Thyroid gland (tissue), 4 donors: ENCODE measurements around the gene MYO18A. TPM values are rescaled to one million over a fixed set of nuclear protein-coding genes. Genes with fewer than 3 reads are reported as not detected.

ENCODE experiments used
- DNase-seq, 2 donors: peaks; one replicate each; pipeline ENCODE4 v3.0.0-alpha.2; 2019
- H3K27ac ChIP-seq, 3 donors: fragments of 200-600 bp; sonication (generic); 1 replicate in 2 of 3; 2 replicates in 1 of 3; pipeline ENCODE4 v1.5.1; 2016 to 2019; ENCODE audit warnings: mild to moderate bottlenecking in 1 of 3, moderate library complexity in 1 of 3
- H3K27me3 ChIP-seq: fragments of 200-600 bp; sonication (generic); one replicate; pipeline ENCODE4 v1.5.1; 2019
- H3K36me3 ChIP-seq, 2 donors: fragments of 200-600 bp; sonication (generic); one replicate each; pipeline ENCODE4 v1.5.1; 2016 to 2019
- H3K4me1 ChIP-seq, 2 donors: fragments of 200-600 bp; sonication (generic); one replicate each; pipeline ENCODE4 v1.5.1; 2017 to 2019
- H3K4me3 ChIP-seq, 3 donors: fragments of 200-600 bp; sonication (generic); replicated peaks in 1 of 3; 1 replicate in 2 of 3; 2 replicates in 1 of 3; pipeline ENCODE4 v1.5.1; 2016; ENCODE audit warnings: mild to moderate bottlenecking in 1 of 3
- H3K9me3 ChIP-seq: fragments of 200-600 bp; sonication (generic); one replicate; pipeline ENCODE4 v1.5.1; 2017
- POLR2A ChIP-seq, 2 donors: fragments of 450-650 bp; IDR thresholded peaks; one replicate each; pipeline ENCODE4 v1.6.1; 2017; ENCODE audit warnings: antibody characterized with exemption in 2 of 2, mild to moderate bottlenecking in 2 of 2, moderate library complexity in 1 of 2
- WGBS, 2 donors: methylation state at CpG; one replicate each; pipeline ENCODE4 v1.1.5; 2017; 5-methylcytosine and 5-hydroxymethylcytosine counted together
- intact Hi-C: fragments of 100-400 bp; cut with DNase I; formaldehyde crosslinking; loops from one replicate; pipeline ENCODE4 v1.15.1; 2023
- total RNA-seq, 4 donors: library from RNA; depleted of rRNA; stranded (reverse); fragments of >200 nt; gene quantifications; one replicate each; pipeline ENCODE4 v1.2.3, GENCODE V29; 2016
- TF ChIP-seq, protein P1 (sequence below), 6 experiments: fragments of 200-600 bp in 3 of 6; fragments of 450-650 bp in 3 of 6; sonication (generic) in 3 of 6; IDR thresholded peaks; one replicate each; pipeline ENCODE4 v1.5.1; 2016 to 2019; ENCODE audit warnings: antibody characterized with exemption in 6 of 6, mild to moderate bottlenecking in 2 of 6, inconsistent platforms in 1 of 6, moderate library complexity in 1 of 6

The MYO18A gene
- total RNA-seq, 4 donors from 2014 or later: 32.1 to 49.8 (median 40.6) TPM

DNA sequence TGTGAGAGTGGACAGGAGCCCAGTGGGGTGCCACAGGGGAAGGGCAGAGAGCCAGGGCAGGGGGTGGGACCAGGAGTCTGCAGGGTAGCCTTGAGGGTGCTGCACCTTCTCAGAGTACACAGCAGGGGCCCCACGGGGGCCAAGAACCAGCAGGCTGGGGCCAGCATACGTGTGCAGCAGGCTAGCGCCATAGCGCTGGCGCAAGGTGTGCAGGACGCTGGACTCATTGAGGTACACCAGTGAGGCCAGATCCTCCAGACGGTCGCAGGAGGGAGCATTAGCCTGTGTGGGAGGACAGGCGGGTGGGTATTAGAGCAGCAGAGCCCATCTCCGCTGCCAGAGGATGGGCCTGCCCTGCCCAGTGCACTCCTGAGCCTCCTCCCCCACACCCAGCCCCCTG is 58.8 kb downstream of the MYO18A start:
- intact Hi-C loops: no loop called here
- 95 to 98% methylated on average over 8 to 10 of the region's 10 CpGs for WGBS, 2 donors
- no peak overlapping the region for H3K4me3 ChIP-seq

GRCh38 chr17:29120433-29120832 is 59.8 kb downstream of the MYO18A start:
- H3K4me1 ChIP-seq: peaks cover 0 to 11% of the 10 kb centered on the region in 2 donors
- no peak overlapping the region for H3K4me3 ChIP-seq
- TF ChIP-seq, protein P1, sequence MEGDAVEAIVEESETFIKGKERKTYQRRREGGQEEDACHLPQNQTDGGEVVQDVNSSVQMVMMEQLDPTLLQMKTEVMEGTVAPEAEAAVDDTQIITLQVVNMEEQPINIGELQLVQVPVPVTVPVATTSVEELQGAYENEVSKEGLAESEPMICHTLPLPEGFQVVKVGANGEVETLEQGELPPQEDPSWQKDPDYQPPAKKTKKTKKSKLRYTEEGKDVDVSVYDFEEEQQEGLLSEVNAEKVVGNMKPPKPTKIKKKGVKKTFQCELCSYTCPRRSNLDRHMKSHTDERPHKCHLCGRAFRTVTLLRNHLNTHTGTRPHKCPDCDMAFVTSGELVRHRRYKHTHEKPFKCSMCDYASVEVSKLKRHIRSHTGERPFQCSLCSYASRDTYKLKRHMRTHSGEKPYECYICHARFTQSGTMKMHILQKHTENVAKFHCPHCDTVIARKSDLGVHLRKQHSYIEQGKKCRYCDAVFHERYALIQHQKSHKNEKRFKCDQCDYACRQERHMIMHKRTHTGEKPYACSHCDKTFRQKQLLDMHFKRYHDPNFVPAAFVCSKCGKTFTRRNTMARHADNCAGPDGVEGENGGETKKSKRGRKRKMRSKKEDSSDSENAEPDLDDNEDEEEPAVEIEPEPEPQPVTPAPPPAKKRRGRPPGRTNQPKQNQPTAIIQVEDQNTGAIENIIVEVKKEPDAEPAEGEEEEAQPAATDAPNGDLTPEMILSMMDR (IDR thresholded peaks at IDR 0.05): no peak
- TF ChIP-seq POLR2A (IDR thresholded peaks at IDR 0.05): no peak
- H3K27ac ChIP-seq: no peak overlapping the region
- H3K36me3 ChIP-seq: peaks cover 26 to 36% of the 10 kb centered on the region in 2 donors
- WGBS, 2 donors: 90 to 94% methylated on average over 2 of the region's 2 CpGs
- intact Hi-C loops: no loop called here
- DNase-seq: no peak
- H3K9me3 ChIP-seq: no peaks in the 10 kb centered on the region
- H3K27me3 ChIP-seq: no peaks in the 10 kb centered on the region

More for the DNA sequence above, 58.8 kb downstream of the MYO18A start:
- no peaks in the 10 kb centered on the region for H3K9me3 ChIP-seq
- H3K4me1 ChIP-seq: peaks cover 0 to 11% of the 10 kb centered on the region in 2 donors
- TF ChIP-seq POLR2A (IDR thresholded peaks at IDR 0.05): no peak
- TF ChIP-seq, protein P1 (IDR thresholded peaks at IDR 0.05): no peak
- peaks cover 26 to 36% of the 10 kb centered on the region in 2 donors for H3K36me3 ChIP-seq
- H3K27me3 ChIP-seq: no peaks in the 10 kb centered on the region
- no peak overlapping the region for H3K27ac ChIP-seq
- DNase-seq: no peak

- no peak for TF ChIP-seq POLR2A (IDR thresholded peaks at IDR 0.05)
- TF ChIP-seq, protein P1 (IDR thresholded peaks at IDR 0.05): no peak
- H3K4me3 ChIP-seq: no peak overlapping the region
- no peaks in the 10 kb centered on the region for H3K9me3 ChIP-seq
- H3K27ac ChIP-seq: no peak overlapping the region
- no peak for DNase-seq
- peaks cover 26 to 43% of the 10 kb centered on the region in 2 donors for H3K36me3 ChIP-seq
- peaks cover 0 to under 1% of the 10 kb centered on the region in 2 donors for H3K4me1 ChIP-seq
- intact Hi-C loops: no loop called here
- WGBS, 2 donors: 96 to 97% methylated on average over 6 of the region's 6 CpGs
- no peaks in the 10 kb centered on the region for H3K27me3 ChIP-seq
Measured at GRCh38 chr17:29119265-29119664, 60.9 kb downstream of the MYO18A start.

- intact Hi-C loops: no loop called here
- no peaks in the 10 kb centered on the region for H3K27me3 ChIP-seq
- H3K4me1 ChIP-seq: peaks cover 2 to 19% of the 10 kb centered on the region in 2 donors
- DNase-seq: peak; percentile 55 to 59
- WGBS, 2 donors: 52 to 60% methylated on average over 20 to 26 of the region's 26 CpGs
- no peaks in the 10 kb centered on the region for H3K9me3 ChIP-seq
- no peak overlapping the region for H3K4me3 ChIP-seq
- TF ChIP-seq, protein P1 (IDR thresholded peaks at IDR 0.05): peak; percentile 64 to 84 (median 67)
- no peak for TF ChIP-seq POLR2A (IDR thresholded peaks at IDR 0.05)
- peaks cover 29 to 40% of the 10 kb centered on the region in 2 donors for H3K36me3 ChIP-seq
- H3K27ac ChIP-seq: no peak overlapping the region
Measured at GRCh38 chr17:29116804-29117753, 63.1 kb downstream of the MYO18A start.
